Caco-2 (cell line): ENCODE data around the gene GPR151. TPM values are rescaled to one million over a fixed set of nuclear protein-coding genes. Genes with fewer than 3 reads are reported as not detected.

Experiments used
- BruUV-seq: library from RNA; stranded (reverse); fragments of 400-500 nt; replicated peaks from 2 replicates; lab custom pipeline; 2021; lab: Mats Ljungman, UMichigan
- CTCF ChIA-PET: fragments of 300-600 bp; sonication (Branson Sonifier 250); formaldehyde crosslinking; loops from one replicate; lab custom pipeline; 2022; ENCODE audit warnings: antibody characterized with exemption; lab: Charles Lee
- POLR2A ChIA-PET: fragments of 300-600 bp; sonication (Branson Sonifier 250); formaldehyde crosslinking; loops from one replicate; lab custom pipeline; 2022; ENCODE audit warnings: antibody characterized with exemption; lab: Charles Lee
- DNase-seq, 2 experiments: peaks; one replicate each; pipeline versions ENCODE4 v3.0.0 to v3.0.0-alpha.2; 2020 to 2022
- H3K27me3 ChIP-seq: replicated peaks from 2 replicates; pipeline ENCODE4 v1.6.0; 2011; ENCODE audit warnings: low read length; ENCODE audit not compliant: control insufficient read depth, insufficient read depth
- H3K36me3 ChIP-seq: 2 replicates; pipeline ENCODE4 v1.5.1; 2011; ENCODE audit warnings: low read length; ENCODE audit not compliant: control insufficient read depth, insufficient read depth
- H3K4me1 ChIP-seq: fragments of 250-450 bp; sonication (Bioruptor Pico); 2 replicates; pipeline ENCODE4 v1.5.1; 2020; ENCODE audit warnings: mild to moderate bottlenecking
- H3K4me3 ChIP-seq: 2 replicates; pipeline ENCODE4 v1.5.1; 2011; ENCODE audit warnings: low read depth, mild to moderate bottlenecking, control low read depth, low read length
- H3K9me3 ChIP-seq: fragments of 250-450 bp; sonication (Bioruptor Pico); 2 replicates; pipeline ENCODE4 v1.5.1; 2020; ENCODE audit warnings: mild to moderate bottlenecking, moderate library complexity
- H3K27ac Mint-ChIP-seq: one replicate; pipeline ENCODE4 v1.8.0; 2022; ENCODE audit warnings: mixed read lengths; ENCODE audit not compliant: unreplicated experiment
- H3K27me3 Mint-ChIP-seq: one replicate; pipeline ENCODE4 v1.8.0; 2022; ENCODE audit warnings: mixed read lengths; ENCODE audit not compliant: insufficient read depth, unreplicated experiment
- H3K36me3 Mint-ChIP-seq: one replicate; pipeline ENCODE4 v1.8.0; 2022; ENCODE audit warnings: mild to moderate bottlenecking, mixed read lengths; ENCODE audit not compliant: insufficient read depth, unreplicated experiment
- H3K4me1 Mint-ChIP-seq: one replicate; pipeline ENCODE4 v1.8.0; 2022; ENCODE audit warnings: low read depth, mixed read lengths; ENCODE audit not compliant: unreplicated experiment
- H3K4me3 Mint-ChIP-seq: one replicate; pipeline ENCODE4 v1.8.0; 2022; ENCODE audit warnings: mild to moderate bottlenecking, moderate library complexity, mixed read lengths; ENCODE audit not compliant: unreplicated experiment
- H3K9me3 Mint-ChIP-seq: one replicate; pipeline ENCODE4 v1.8.0; 2022; ENCODE audit warnings: mixed read lengths; ENCODE audit not compliant: unreplicated experiment
- CTCF ChIP-seq, 2 experiments: fragments of 200-600 bp in 1 of 2; IDR thresholded peaks; 1 replicate in 1 of 2; 2 replicates in 1 of 2; pipeline versions ENCODE4 v1.5.1 to v1.8.0; 2011 to 2022; ENCODE audit warnings: antibody characterized with exemption in 1 of 2, control low read depth in 1 of 2, inconsistent platforms in 1 of 2, low read depth in 1 of 2, low read length in 1 of 2, mild to moderate bottlenecking in 1 of 2, moderate library complexity in 1 of 2; ENCODE audit not compliant: insufficient read depth in 1 of 2, severe bottlenecking in 1 of 2, unreplicated experiment in 1 of 2
- intact Hi-C: fragments of 100-400 bp; cut with micrococcal nuclease; formaldehyde crosslinking; loops from one replicate; pipeline ENCODE4 v1.10.0; 2022; ENCODE audit not compliant: unreplicated experiment
- total RNA-seq: library from RNA; stranded (reverse); gene quantifications from 2 replicates; pipeline ENCODE4 v1.2.3, GENCODE V29; 2022

GPR151 gene
- total RNA-seq, 1 experiment from 2014 or later = not detected

- no TSS peak for BruUV-seq
- no peaks in the 10 kb centered on the region for H3K9me3 Mint-ChIP-seq
Observed at GRCh38 chr5:146520731-146521130, 4.7 kb upstream of the GPR151 start.

GRCh38 chr5:146519554-146519953 lies 3.6 kb upstream of the GPR151 start:
- no peak for TF ChIP-seq CTCF (IDR thresholded peaks at IDR 0.05; ENCODE audit: insufficient read depth in 1 of 2, low read depth in 1 of 2, low read length in 1 of 2, severe bottlenecking in 1 of 2, unreplicated experiment in 1 of 2)
- CTCF ChIA-PET = interaction anchor here (0.7 kb wide), 1 partner anchor 733 kb away, joined by 3 read pairs; no protein-coding TSS in a partner anchor
- peaks cover 21% of the 10 kb centered on the region for H3K36me3 Mint-ChIP-seq

More at GRCh38 chr5:146520731-146521130, 4.7 kb upstream of the GPR151 start:
- Histone ChIP-seq H3K4me1 (peaks cover 11% of the 10 kb centered on the region), H3K4me3 (no peak overlapping the region), H3K27me3 (no peaks in the 10 kb centered on the region), H3K36me3 (no peaks in the 10 kb centered on the region), H3K9me3 (no peaks in the 10 kb centered on the region)
- peaks cover 16% of the 10 kb centered on the region for H3K4me1 Mint-ChIP-seq
- intact Hi-C loops = no loop called here
- TF ChIP-seq CTCF (IDR thresholded peaks at IDR 0.05; ENCODE audit: insufficient read depth in 1 of 2, low read depth in 1 of 2, low read length in 1 of 2, severe bottlenecking in 1 of 2, unreplicated experiment in 1 of 2) = no peak
- ChIA-PET POLR2A (no interaction called here), CTCF (interaction anchor here (0.9 to 1.2 kb wide), 2 partner anchors 13 to 74 kb away, joined by 3 read pairs; no protein-coding TSS in a partner anchor)
- no peaks in the 10 kb centered on the region for H3K27me3 Mint-ChIP-seq
- H3K27ac Mint-ChIP-seq = no peak overlapping the region
- no peak overlapping the region for H3K4me3 Mint-ChIP-seq
- no peak for DNase-seq
- H3K36me3 Mint-ChIP-seq = peaks cover 17% of the 10 kb centered on the region

GRCh38 chr5:146515473-146516150 lies 378 bp downstream of the GPR151 start:
- Histone ChIP-seq H3K4me1 (peaks cover under 1% of the 10 kb centered on the region; the same call in 1 of the 2 replicates), H3K27me3 (no peaks in the 10 kb centered on the region), H3K36me3 (no peaks in the 10 kb centered on the region; the same call in 1 of the 2 replicates), H3K4me3 (no peak overlapping the region), H3K9me3 (no peaks in the 10 kb centered on the region)
- ChIA-PET POLR2A (no interaction called here), CTCF (interaction anchor here (0.9 kb wide), 1 partner anchor 69 kb away, joined by 3 read pairs; no protein-coding TSS in a partner anchor)
- H3K27me3 Mint-ChIP-seq = no peaks in the 10 kb centered on the region
- no peak for TF ChIP-seq CTCF (IDR thresholded peaks at IDR 0.05; ENCODE audit: insufficient read depth in 1 of 2, low read depth in 1 of 2, low read length in 1 of 2, severe bottlenecking in 1 of 2, unreplicated experiment in 1 of 2)
- no peaks in the 10 kb centered on the region for H3K9me3 Mint-ChIP-seq
- H3K4me3 Mint-ChIP-seq = no peak overlapping the region
- intact Hi-C loops = no loop called here
- no peak overlapping the region for H3K27ac Mint-ChIP-seq
- H3K4me1 Mint-ChIP-seq = peaks cover 8% of the 10 kb centered on the region
- BruUV-seq = no TSS peak
- no peak for DNase-seq
- peaks cover 54% of the 10 kb centered on the region for H3K36me3 Mint-ChIP-seq

More at GRCh38 chr5:146519554-146519953, 3.6 kb upstream of the GPR151 start:
- intact Hi-C loops = no loop called here
- Mint-ChIP-seq H3K9me3 (no peaks in the 10 kb centered on the region), H3K27ac (no peak overlapping the region), H3K4me3 (no peak overlapping the region), H3K4me1 (peaks cover 16% of the 10 kb centered on the region), H3K27me3 (no peaks in the 10 kb centered on the region)
- DNase-seq = no peak
- no peaks in the 10 kb centered on the region for H3K9me3 ChIP-seq
- no peaks in the 10 kb centered on the region for H3K36me3 ChIP-seq
- POLR2A ChIA-PET = no interaction called here
- no TSS peak for BruUV-seq
- H3K27me3 ChIP-seq = no peaks in the 10 kb centered on the region
- H3K4me3 ChIP-seq = no peak overlapping the region
- peaks cover 11% of the 10 kb centered on the region for H3K4me1 ChIP-seq
